Measurements from ENCODE around the gene LPIN2. TPM values are rescaled to one million over a fixed set of nuclear protein-coding genes. Genes with fewer than 3 reads are reported as not detected.
"Not testable (repeated sequence)": the region's sequence is repeated elsewhere in the genome, so short reads cannot be mapped to it uniquely, and the experiment has no call there.

LPIN2 gene
- total RNA-seq, 1 donor from 2014 or later: 26.1 TPM

- H3K36me3 Mint-ChIP-seq (ENCODE audit: low read depth, unreplicated experiment): peaks cover 9% of the 10 kb centered on the region
- no peak overlapping the region for H3K27ac Mint-ChIP-seq (ENCODE audit: unreplicated experiment)
- H3K27me3 Mint-ChIP-seq (ENCODE audit: unreplicated experiment): peaks cover 13% of the 10 kb centered on the region
- peaks cover 24% of the 10 kb centered on the region for H3K4me1 Mint-ChIP-seq (ENCODE audit: unreplicated experiment)
- no peak overlapping the region for H3K4me3 Mint-ChIP-seq (ENCODE audit: unreplicated experiment)
- no peaks in the 10 kb centered on the region for H3K9me3 Mint-ChIP-seq (ENCODE audit: unreplicated experiment)
- TF ChIP-seq, protein P1, sequence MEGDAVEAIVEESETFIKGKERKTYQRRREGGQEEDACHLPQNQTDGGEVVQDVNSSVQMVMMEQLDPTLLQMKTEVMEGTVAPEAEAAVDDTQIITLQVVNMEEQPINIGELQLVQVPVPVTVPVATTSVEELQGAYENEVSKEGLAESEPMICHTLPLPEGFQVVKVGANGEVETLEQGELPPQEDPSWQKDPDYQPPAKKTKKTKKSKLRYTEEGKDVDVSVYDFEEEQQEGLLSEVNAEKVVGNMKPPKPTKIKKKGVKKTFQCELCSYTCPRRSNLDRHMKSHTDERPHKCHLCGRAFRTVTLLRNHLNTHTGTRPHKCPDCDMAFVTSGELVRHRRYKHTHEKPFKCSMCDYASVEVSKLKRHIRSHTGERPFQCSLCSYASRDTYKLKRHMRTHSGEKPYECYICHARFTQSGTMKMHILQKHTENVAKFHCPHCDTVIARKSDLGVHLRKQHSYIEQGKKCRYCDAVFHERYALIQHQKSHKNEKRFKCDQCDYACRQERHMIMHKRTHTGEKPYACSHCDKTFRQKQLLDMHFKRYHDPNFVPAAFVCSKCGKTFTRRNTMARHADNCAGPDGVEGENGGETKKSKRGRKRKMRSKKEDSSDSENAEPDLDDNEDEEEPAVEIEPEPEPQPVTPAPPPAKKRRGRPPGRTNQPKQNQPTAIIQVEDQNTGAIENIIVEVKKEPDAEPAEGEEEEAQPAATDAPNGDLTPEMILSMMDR (IDR thresholded peaks at IDR 0.05; ENCODE audit: unreplicated experiment): no peak
- no peak for DNase-seq (ENCODE audit: low spot score)
Observed at GRCh38 chr18:3054780-3055179, 41.8 kb upstream of the LPIN2 start.

- no peaks in the 10 kb centered on the region for H3K9me3 Mint-ChIP-seq (ENCODE audit: unreplicated experiment)
- peaks cover 9% of the 10 kb centered on the region for H3K36me3 Mint-ChIP-seq (ENCODE audit: low read depth, unreplicated experiment)
- TF ChIP-seq, protein P1 (IDR thresholded peaks at IDR 0.05; ENCODE audit: unreplicated experiment): no peak
- DNase-seq (ENCODE audit: low spot score): no peak
- peaks cover 13% of the 10 kb centered on the region for H3K27me3 Mint-ChIP-seq (ENCODE audit: unreplicated experiment)
- peaks cover 24% of the 10 kb centered on the region for H3K4me1 Mint-ChIP-seq (ENCODE audit: unreplicated experiment)
- no peak overlapping the region for H3K4me3 Mint-ChIP-seq (ENCODE audit: unreplicated experiment)
- H3K27ac Mint-ChIP-seq (ENCODE audit: unreplicated experiment): no peak overlapping the region
Observed at GRCh38 chr18:3054214-3054613, 41.3 kb upstream of the LPIN2 start.

DNA sequence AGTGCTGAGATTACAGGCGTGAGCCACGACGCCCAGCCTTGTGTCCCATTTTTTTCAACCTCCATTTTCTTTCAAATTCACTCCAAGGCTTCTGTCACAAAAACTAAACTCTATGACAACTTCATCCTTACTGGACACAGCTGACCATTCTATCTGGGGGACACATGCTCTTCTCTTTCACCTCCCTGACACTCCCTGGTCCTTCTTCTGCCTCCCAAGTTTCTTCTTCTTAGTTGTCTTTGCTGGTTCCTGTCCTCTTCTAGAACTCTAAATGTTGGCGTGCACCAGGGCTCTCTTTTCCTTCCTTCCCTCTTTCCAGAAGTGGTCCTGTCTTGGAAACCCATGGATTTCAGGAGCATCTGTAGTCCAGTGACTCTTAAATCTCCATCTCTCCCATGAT lies 40.1 kb upstream of the LPIN2 start:
- peaks cover 18% of the 10 kb centered on the region for H3K4me1 Mint-ChIP-seq (ENCODE audit: unreplicated experiment)
- no peaks in the 10 kb centered on the region for H3K9me3 Mint-ChIP-seq (ENCODE audit: unreplicated experiment)
- H3K27ac Mint-ChIP-seq (ENCODE audit: unreplicated experiment): no peak overlapping the region
- H3K36me3 Mint-ChIP-seq (ENCODE audit: low read depth, unreplicated experiment): peaks cover 9% of the 10 kb centered on the region
- no peak for DNase-seq (ENCODE audit: low spot score)
- peaks cover 13% of the 10 kb centered on the region for H3K27me3 Mint-ChIP-seq (ENCODE audit: unreplicated experiment)
- no peak overlapping the region for H3K4me3 Mint-ChIP-seq (ENCODE audit: unreplicated experiment)
- TF ChIP-seq, protein P1 (IDR thresholded peaks at IDR 0.05; ENCODE audit: unreplicated experiment): no peak

GRCh38 chr18:3052411-3052758 lies 39.4 kb upstream of the LPIN2 start:
- no peak for DNase-seq (ENCODE audit: low spot score)
- Mint-ChIP-seq H3K9me3 (ENCODE audit: unreplicated experiment) (no peaks in the 10 kb centered on the region), H3K27me3 (ENCODE audit: unreplicated experiment) (peaks cover 13% of the 10 kb centered on the region), H3K36me3 (ENCODE audit: low read depth, unreplicated experiment) (peaks cover 9% of the 10 kb centered on the region), H3K4me3 (ENCODE audit: unreplicated experiment) (no peak overlapping the region), H3K4me1 (ENCODE audit: unreplicated experiment) (peaks cover 19% of the 10 kb centered on the region), H3K27ac (ENCODE audit: unreplicated experiment) (no peak overlapping the region)
- TF ChIP-seq, protein P1 (IDR thresholded peaks at IDR 0.05; ENCODE audit: unreplicated experiment): no peak

DNA sequence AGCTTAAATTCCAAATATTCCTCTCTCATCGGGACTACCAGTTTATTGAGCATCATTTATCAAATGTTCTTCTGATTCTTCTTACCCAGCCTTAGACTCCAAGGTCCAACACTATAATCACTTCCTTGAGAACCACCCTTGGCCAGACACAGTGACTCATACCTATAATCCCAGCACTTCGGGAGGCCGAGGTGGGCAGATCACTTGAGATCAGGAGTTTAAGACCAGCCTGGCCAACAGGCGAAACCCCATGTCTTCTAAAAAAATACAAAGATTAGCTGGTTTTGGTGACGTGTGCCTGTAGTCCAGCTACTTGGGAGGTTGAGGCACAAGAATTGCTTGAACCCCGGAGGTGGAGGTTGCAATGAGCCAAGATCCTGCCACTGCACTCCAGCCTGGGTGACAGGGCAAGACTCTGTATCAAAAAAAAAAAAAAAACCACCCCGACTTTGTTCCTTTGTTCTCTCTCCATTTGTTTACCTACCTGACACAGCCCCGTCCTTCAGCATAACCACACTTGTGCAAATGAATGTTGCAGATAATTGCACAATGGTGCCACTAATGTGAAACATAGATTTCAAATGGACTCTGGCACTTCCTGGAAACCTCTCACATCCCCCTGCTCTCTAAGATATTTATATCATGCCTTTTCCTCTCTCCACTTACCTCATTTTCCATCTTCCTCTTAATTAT lies 38.9 kb upstream of the LPIN2 start:
- peaks cover 19% of the 10 kb centered on the region for H3K4me1 Mint-ChIP-seq (ENCODE audit: unreplicated experiment)
- H3K27me3 Mint-ChIP-seq (ENCODE audit: unreplicated experiment): peaks cover 13% of the 10 kb centered on the region
- no peak overlapping the region for H3K4me3 Mint-ChIP-seq (ENCODE audit: unreplicated experiment)
- no peak overlapping the region for H3K27ac Mint-ChIP-seq (ENCODE audit: unreplicated experiment)
- TF ChIP-seq, protein P1 (IDR thresholded peaks at IDR 0.05; ENCODE audit: unreplicated experiment): no peak
- H3K36me3 Mint-ChIP-seq (ENCODE audit: low read depth, unreplicated experiment): peaks cover 9% of the 10 kb centered on the region
- no peaks in the 10 kb centered on the region for H3K9me3 Mint-ChIP-seq (ENCODE audit: unreplicated experiment)
- DNase-seq (ENCODE audit: low spot score): no peak

DNA sequence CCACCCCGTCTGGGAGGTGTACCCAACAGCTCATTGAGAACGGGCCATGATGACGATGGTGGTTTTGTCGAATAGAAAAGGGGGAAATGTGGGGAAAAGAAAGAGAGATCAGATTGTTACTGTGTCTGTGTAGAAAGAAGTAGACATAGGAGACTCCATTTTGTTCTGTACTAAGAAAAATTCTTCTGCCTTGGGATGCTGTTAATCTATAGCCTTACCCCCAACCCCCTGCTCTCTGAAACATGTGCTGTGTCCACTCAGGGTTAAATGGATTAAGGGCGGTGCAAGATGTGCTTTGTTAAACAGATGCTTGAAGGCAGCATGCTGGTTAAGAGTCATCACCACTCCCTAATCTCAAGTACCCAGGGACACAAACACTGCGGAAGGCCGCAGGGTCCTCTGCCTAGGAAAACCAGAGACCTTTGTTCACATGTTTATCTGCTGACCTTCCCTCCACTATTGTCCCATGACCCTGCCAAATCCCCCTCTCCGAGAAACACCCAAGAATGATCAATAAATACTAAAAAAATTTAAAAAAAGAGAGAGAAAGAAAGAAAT lies 37.0 kb upstream of the LPIN2 start:
- not testable (repeated sequence) for H3K36me3 Mint-ChIP-seq (ENCODE audit: low read depth, unreplicated experiment); H3K4me1 Mint-ChIP-seq (ENCODE audit: unreplicated experiment); H3K27ac Mint-ChIP-seq (ENCODE audit: unreplicated experiment); H3K9me3 Mint-ChIP-seq (ENCODE audit: unreplicated experiment); H3K4me3 Mint-ChIP-seq (ENCODE audit: unreplicated experiment); DNase-seq (ENCODE audit: low spot score)
- H3K27me3 Mint-ChIP-seq (ENCODE audit: unreplicated experiment): peaks cover 13% of the 10 kb centered on the region
